ENCODE results near the gene ANKRD34B. TPM values are rescaled to one million over a fixed set of nuclear protein-coding genes. Genes with fewer than 3 reads are reported as not detected.

Gene ANKRD34B
- total and polyA plus RNA-seq, 7 donors: 0.01 TPM; not detected in 6

DNA sequence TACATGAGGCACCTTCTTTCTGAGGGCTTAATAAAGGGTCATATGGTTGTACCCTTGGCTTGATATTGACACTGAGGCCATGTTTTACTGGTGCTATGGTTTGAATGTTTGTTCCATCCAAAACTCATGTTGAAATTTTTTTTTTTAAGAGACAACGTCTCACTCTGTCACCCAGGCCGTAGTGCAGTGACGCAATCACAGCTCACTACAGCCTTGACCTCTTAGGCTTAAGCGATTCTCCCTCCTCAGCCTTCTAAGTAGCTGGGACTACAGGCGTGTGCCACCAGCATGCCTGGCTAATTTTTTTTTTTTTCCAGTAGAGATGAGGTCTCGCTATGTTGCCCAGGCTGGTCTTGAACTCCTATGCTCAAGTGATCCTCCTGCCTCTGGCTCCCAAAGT lies 61.2 kb downstream of the ANKRD34B start:
- Histone ChIP-seq H3K27ac (no peak overlapping the region), H3K27me3 (no peaks in the 10 kb centered on the region), H3K36me3 (peaks cover 0 to 5% (median 0%) of the 10 kb centered on the region in 4 donors), H3K4me3 (no peak overlapping the region), H3K4me1 (no peaks in the 10 kb centered on the region), H3K9me3 (no peaks in the 10 kb centered on the region)
- no peak for TF ChIP-seq EP300 (IDR thresholded peaks at IDR 0.05)
- TF ChIP-seq POLR2AphosphoS5 (IDR thresholded peaks at IDR 0.05): no peak
- no peak for TF ChIP-seq POLR2A (IDR thresholded peaks at IDR 0.05)
- TF ChIP-seq, protein P1, sequence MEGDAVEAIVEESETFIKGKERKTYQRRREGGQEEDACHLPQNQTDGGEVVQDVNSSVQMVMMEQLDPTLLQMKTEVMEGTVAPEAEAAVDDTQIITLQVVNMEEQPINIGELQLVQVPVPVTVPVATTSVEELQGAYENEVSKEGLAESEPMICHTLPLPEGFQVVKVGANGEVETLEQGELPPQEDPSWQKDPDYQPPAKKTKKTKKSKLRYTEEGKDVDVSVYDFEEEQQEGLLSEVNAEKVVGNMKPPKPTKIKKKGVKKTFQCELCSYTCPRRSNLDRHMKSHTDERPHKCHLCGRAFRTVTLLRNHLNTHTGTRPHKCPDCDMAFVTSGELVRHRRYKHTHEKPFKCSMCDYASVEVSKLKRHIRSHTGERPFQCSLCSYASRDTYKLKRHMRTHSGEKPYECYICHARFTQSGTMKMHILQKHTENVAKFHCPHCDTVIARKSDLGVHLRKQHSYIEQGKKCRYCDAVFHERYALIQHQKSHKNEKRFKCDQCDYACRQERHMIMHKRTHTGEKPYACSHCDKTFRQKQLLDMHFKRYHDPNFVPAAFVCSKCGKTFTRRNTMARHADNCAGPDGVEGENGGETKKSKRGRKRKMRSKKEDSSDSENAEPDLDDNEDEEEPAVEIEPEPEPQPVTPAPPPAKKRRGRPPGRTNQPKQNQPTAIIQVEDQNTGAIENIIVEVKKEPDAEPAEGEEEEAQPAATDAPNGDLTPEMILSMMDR (IDR thresholded peaks at IDR 0.05): no peak
- 93 to 97% methylated on average over 6 of the region's 6 CpGs for WGBS, 2 donors
- intact Hi-C loops (cut with DNase I): no loop called here
- DNase-seq: no peak

GRCh38 chr5:80507663-80508062 lies 62.4 kb downstream of the ANKRD34B start:
- Histone ChIP-seq H3K36me3 (no peaks in the 10 kb centered on the region), H3K4me1 (no peaks in the 10 kb centered on the region), H3K27me3 (no peaks in the 10 kb centered on the region), H3K9me3 (no peaks in the 10 kb centered on the region), H3K27ac (no peak overlapping the region), H3K4me3 (no peak overlapping the region)
- 93 to 96% methylated on average over 3 of the region's 3 CpGs for WGBS, 2 donors
- no peak for DNase-seq
- TF ChIP-seq, protein P1 (IDR thresholded peaks at IDR 0.05): no peak
- TF ChIP-seq POLR2AphosphoS5 (IDR thresholded peaks at IDR 0.05) (no peak), POLR2A (IDR thresholded peaks at IDR 0.05) (no peak), EP300 (IDR thresholded peaks at IDR 0.05) (no peak)
- intact Hi-C loops (cut with DNase I): no loop called here

Small RNA genes within 50 kb of the gene (small RNA-seq; reads per million reads assigned to genes)
- gene DBIP2: 0 reads per million in 3 donors

Other genes starting within 250 kb of the ANKRD34B start
- gene ZFYVE16, start 162.2 kb downstream of the ANKRD34B start, total RNA-seq: 10 to 100 TPM; 29.6 to 43.2 (median 34.4) TPM
- gene ZFYVE16, start 162.2 kb downstream of the ANKRD34B start, polyA plus RNA-seq: 10 to 100 TPM in 1 of 3 donors, 1 to 10 TPM in 2; 8.6 to 20.4 (median 9.1) TPM
- 1 to 10 TPM; 1.6 to 3.3 (median 2.9) TPM for gene FAM151B, start 82.2 kb downstream of the ANKRD34B start, total RNA-seq
- gene FAM151B, start 82.2 kb downstream of the ANKRD34B start, polyA plus RNA-seq: 1 to 10 TPM in 1 of 3 donors, under 1 TPM in 2; 0.46 to 1.2 (median 0.60) TPM
- 10 to 100 TPM; 11.8 to 15.3 (median 13.3) TPM for gene MSH3, start 84.4 kb upstream of the ANKRD34B start, total RNA-seq
- 1 to 10 TPM; 3.6 to 7.6 (median 4.8) TPM for gene MSH3, start 84.4 kb upstream of the ANKRD34B start, polyA plus RNA-seq
- 1 to 10 TPM; 5.6 to 9.0 (median 8.4) TPM for gene DHFR, start 84.7 kb upstream of the ANKRD34B start, total RNA-seq
- 10 to 100 TPM; 12.0 to 34.0 (median 31.4) TPM for gene DHFR, start 84.7 kb upstream of the ANKRD34B start, polyA plus RNA-seq

Measured in sigmoid colon (tissue), 7 donors.